GM23248 (cell line): ENCODE measurements around the gene FHIP2A. TPM values are rescaled to one million over a fixed set of nuclear protein-coding genes. Genes with fewer than 3 reads are reported as not detected.

Experiments
- DNase-seq: peaks from one replicate; pipeline ENCODE4 v3.0.0-alpha.2; 2015
- H2AFZ ChIP-seq: fragments of 200-600 bp; sonication (generic); 2 replicates; pipeline ENCODE4 v1.6.1; 2016; ENCODE audit warnings: antibody characterized with exemption
- H3F3A ChIP-seq: fragments of 200-600 bp; sonication (generic); 2 replicates; pipeline ENCODE4 v1.6.1; 2016; ENCODE audit warnings: mild to moderate bottlenecking, antibody characterized with exemption, mixed run types; ENCODE audit not compliant: insufficient read depth
- H3K27ac ChIP-seq: fragments of 200-600 bp; sonication (generic); 2 replicates; pipeline ENCODE4 v1.5.1; 2016; ENCODE audit warnings: mild to moderate bottlenecking
- H3K27me3 ChIP-seq: fragments of 200-600 bp; sonication (generic); replicated peaks from 2 replicates; pipeline ENCODE4 v1.6.1; 2016; ENCODE audit warnings: mild to moderate bottlenecking; ENCODE audit not compliant: insufficient read depth
- H3K36me3 ChIP-seq: fragments of 200-600 bp; sonication (generic); 2 replicates; pipeline ENCODE4 v1.6.1; 2016; ENCODE audit warnings: low read depth, mild to moderate bottlenecking
- H3K4me1 ChIP-seq: fragments of 200-600 bp; sonication (generic); 2 replicates; pipeline ENCODE4 v1.6.1; 2016; ENCODE audit warnings: mild to moderate bottlenecking; ENCODE audit not compliant: insufficient read depth
- H3K4me2 ChIP-seq: fragments of 200-600 bp; sonication (generic); one replicate; pipeline ENCODE4 v1.6.1; 2016; ENCODE audit warnings: mild to moderate bottlenecking; ENCODE audit not compliant: unreplicated experiment
- H3K4me3 ChIP-seq: fragments of 200-600 bp; sonication (generic); 2 replicates; pipeline ENCODE4 v1.5.1; 2016; ENCODE audit warnings: mild to moderate bottlenecking
- H3K79me2 ChIP-seq: fragments of 200-600 bp; sonication (generic); 2 replicates; pipeline ENCODE4 v1.6.1; 2016; ENCODE audit warnings: mild to moderate bottlenecking; ENCODE audit not compliant: insufficient read depth
- H3K9ac ChIP-seq: fragments of 200-600 bp; sonication (generic); 2 replicates; pipeline ENCODE4 v1.6.1; 2016; ENCODE audit warnings: mild to moderate bottlenecking
- H3K9me2 ChIP-seq: fragments of 200-600 bp; sonication (generic); 2 replicates; pipeline ENCODE4 v1.6.1; 2016; ENCODE audit warnings: mixed run types, mild to moderate bottlenecking, moderate library complexity; ENCODE audit not compliant: insufficient read depth
- H3K9me3 ChIP-seq: fragments of 200-600 bp; sonication (generic); one replicate; pipeline ENCODE4 v1.6.1; 2017; ENCODE audit warnings: low read depth
- H4K20me1 ChIP-seq: fragments of 200-600 bp; sonication (generic); 2 replicates; pipeline ENCODE4 v1.6.0; 2016; ENCODE audit not compliant: insufficient read depth
- EZH2 ChIP-seq: fragments of 200-600 bp; sonication (generic); IDR thresholded peaks from 2 replicates; pipeline ENCODE4 v1.6.1; 2018; ENCODE audit warnings: antibody characterized with exemption, mild to moderate bottlenecking; ENCODE audit not compliant: insufficient read depth, poor library complexity, severe bottlenecking
- EZH2phosphoT487 ChIP-seq: fragments of 200-600 bp; sonication (generic); IDR thresholded peaks from 2 replicates; pipeline ENCODE4 v1.6.1; 2018; ENCODE audit warnings: antibody characterized with exemption, moderate library complexity, mild to moderate bottlenecking, low read depth; ENCODE audit not compliant: insufficient read depth
- WGBS, 2 experiments: methylation state at CpG; one replicate each; pipeline ENCODE4 v1.1.6; 2015 to 2017; ENCODE audit warnings: low lambda C conversion rate in 2 of 2, low coverage in 1 of 2; ENCODE audit errors: missing lambda C conversion rate in 2 of 2; 5-methylcytosine and 5-hydroxymethylcytosine counted together
- in situ Hi-C: fragments of 300-500 bp; cut with MboI; formaldehyde crosslinking; loops from 2 replicates; pipeline ENCODE4 v1.15.0; 2020
- polyA plus RNA-seq: library from polyadenylated mRNA; unstranded; fragments of >200 nt; fragmentation: Nextera tagmentation; extraction: Ambion mirVana; gene quantifications from 2 replicates; pipeline ENCODE4 v1.2.1, GENCODE V29; 2016
- total RNA-seq: library from RNA; depleted of rRNA; stranded (reverse); fragments of >200 nt; shearing (Covaris generic); gene quantifications from 2 replicates; pipeline ENCODE4 v1.2.3, GENCODE V29; 2014

The FHIP2A gene
- total and polyA plus RNA-seq, 2 experiments from 2014 or later, result 22.3 to 24.6 TPM

GRCh38 chr10:114857922-114858629 is 36.5 kb downstream of the FHIP2A start:
- H3K4me2 ChIP-seq, result no peak overlapping the region
- H3K4me1 ChIP-seq, result peaks cover 40% of the 10 kb centered on the region
- in situ Hi-C loops, result no loop called here
- no peak for DNase-seq
- peaks cover 82% of the 10 kb centered on the region for H3K36me3 ChIP-seq
- no peak for TF ChIP-seq EZH2
- no peak for TF ChIP-seq EZH2phosphoT487
- H3K27me3 ChIP-seq, result no peaks in the 10 kb centered on the region
- H3K4me3 ChIP-seq, result no peak overlapping the region
- H3K79me2 ChIP-seq, result peaks cover 56% of the 10 kb centered on the region
- H3F3A ChIP-seq, result peaks cover 46% of the 10 kb centered on the region
- no peak overlapping the region for H3K27ac ChIP-seq
- no peaks in the 10 kb centered on the region for H3K9me2 ChIP-seq
- no peak overlapping the region for H3K9ac ChIP-seq
- no peaks in the 10 kb centered on the region for H3K9me3 ChIP-seq
- no peaks in the 10 kb centered on the region for H4K20me1 ChIP-seq
- 74 to 75% methylated on average over 2 of the region's 2 CpGs for WGBS, 2 experiments
- no peak overlapping the region for H2AFZ ChIP-seq

- no peak for TF ChIP-seq EZH2phosphoT487
- TF ChIP-seq EZH2, result no peak
- Histone ChIP-seq H3K4me2 (no peak overlapping the region), H3K27me3 (no peaks in the 10 kb centered on the region), H2AFZ (no peak overlapping the region), H4K20me1 (no peaks in the 10 kb centered on the region), H3K9me3 (no peaks in the 10 kb centered on the region), H3K4me1 (peaks cover 40% of the 10 kb centered on the region), H3K4me3 (no peak overlapping the region), H3K9me2 (no peaks in the 10 kb centered on the region), H3K79me2 (peaks cover 55% of the 10 kb centered on the region), H3K27ac (no peak overlapping the region), H3K36me3 (peaks cover 83% of the 10 kb centered on the region), H3F3A (peaks cover 36% of the 10 kb centered on the region), H3K9ac (no peak overlapping the region)
- no peak for DNase-seq
- WGBS, 2 experiments, result 97 to 98% methylated on average over 7 of the region's 7 CpGs
- in situ Hi-C loops, result no loop called here
Measured at GRCh38 chr10:114859222-114859621, 37.6 kb downstream of the FHIP2A start.

GRCh38 chr10:114862456-114862855 is 40.9 kb downstream of the FHIP2A start:
- no peaks in the 10 kb centered on the region for H3K27me3 ChIP-seq
- no peaks in the 10 kb centered on the region for H3K9me3 ChIP-seq
- WGBS, 2 experiments, result 84% methylated on average over 4 of the region's 4 CpGs
- H2AFZ ChIP-seq, result no peak overlapping the region
- H3K4me2 ChIP-seq, result no peak overlapping the region
- H3K36me3 ChIP-seq, result peaks cover 79% of the 10 kb centered on the region
- peaks cover 52% of the 10 kb centered on the region for H3K79me2 ChIP-seq
- no peaks in the 10 kb centered on the region for H4K20me1 ChIP-seq
- H3F3A ChIP-seq, result peaks cover 11% of the 10 kb centered on the region
- in situ Hi-C loops, result no loop called here
- H3K9me2 ChIP-seq, result no peaks in the 10 kb centered on the region
- no peak overlapping the region for H3K9ac ChIP-seq
- peaks cover 9% of the 10 kb centered on the region for H3K4me1 ChIP-seq
- H3K27ac ChIP-seq, result no peak overlapping the region
- H3K4me3 ChIP-seq, result no peak overlapping the region
- no peak for DNase-seq
- TF ChIP-seq EZH2phosphoT487, result no peak
- TF ChIP-seq EZH2, result no peak

- Histone ChIP-seq H3K9me3 (no peaks in the 10 kb centered on the region), H3K27me3 (no peaks in the 10 kb centered on the region), H3K27ac (no peak overlapping the region), H3K4me2 (no peak overlapping the region), H2AFZ (no peak overlapping the region), H3K4me1 (peaks cover 22% of the 10 kb centered on the region), H3K79me2 (peaks cover 11% of the 10 kb centered on the region), H3K9me2 (no peaks in the 10 kb centered on the region), H4K20me1 (no peaks in the 10 kb centered on the region), H3K36me3 (peaks cover 36% of the 10 kb centered on the region), H3K9ac (no peak overlapping the region), H3F3A (peaks cover 24% of the 10 kb centered on the region), H3K4me3 (no peak overlapping the region)
- no peak for DNase-seq
- no peak for TF ChIP-seq EZH2phosphoT487
- no peak for TF ChIP-seq EZH2
- 98 to 100% methylated on average over 2 of the region's 2 CpGs for WGBS, 2 experiments
- in situ Hi-C loops, result no loop called here
Measured at GRCh38 chr10:114867365-114867764, 45.8 kb downstream of the FHIP2A start.
